HAP-1 (cell line): ENCODE data around the gene DPEP2.
"Not testable (repeated sequence)": the region's sequence is repeated elsewhere in the genome, so short reads cannot be mapped to it uniquely, and the experiment has no call there.

ENCODE experiments used
- DNase-seq, 2 experiments: peaks; one replicate each; pipeline ENCODE4 v3.0.0-alpha.2; 2016 to 2020; ENCODE audit warnings: low spot score in 2 of 2
- H3K27me3 ChIP-seq: fragments of 250-450 bp; sonication (Bioruptor Pico); 2 replicates; pipeline ENCODE4 v1.5.1; 2020; ENCODE audit warnings: low read depth, mild to moderate bottlenecking, moderate library complexity
- H3K36me3 ChIP-seq: fragments of 250-450 bp; sonication (Bioruptor Pico); replicated peaks from 2 replicates; pipeline ENCODE4 v1.5.1; 2020; ENCODE audit warnings: mild to moderate bottlenecking
- H3K4me1 ChIP-seq: fragments of 250-450 bp; sonication (Bioruptor Pico); 2 replicates; pipeline ENCODE4 v1.5.1; 2020; ENCODE audit warnings: mild to moderate bottlenecking
- H3K4me3 ChIP-seq: fragments of 250-450 bp; sonication (Bioruptor Pico); 2 replicates; pipeline ENCODE4 v1.5.1; 2020; ENCODE audit warnings: mild to moderate bottlenecking, moderate library complexity
- H3K9me3 ChIP-seq: fragments of 250-450 bp; sonication (Bioruptor Pico); 2 replicates; pipeline ENCODE4 v1.5.1; 2020; ENCODE audit warnings: mild to moderate bottlenecking, moderate library complexity
- in situ Hi-C: fragments of 300-500 bp; cut with MboI; formaldehyde crosslinking; loops from 3 replicates; pipeline ENCODE4 v1.14.3; 2020; ENCODE audit warnings: low sequenced_read_pairs, inconsistent platforms, mixed read lengths

The DPEP2 gene

GRCh38 chr16:68022278-68022727 is 23.0 kb upstream of the DPEP2 start:
- H3K9me3 ChIP-seq = no peaks in the 10 kb centered on the region
- H3K4me1 ChIP-seq = peaks cover 11% of the 10 kb centered on the region
- H3K4me3 ChIP-seq = peak overlapping the region; percentile 91
- H3K36me3 ChIP-seq = peaks cover 25% of the 10 kb centered on the region
- no peaks in the 10 kb centered on the region for H3K27me3 ChIP-seq
- in situ Hi-C loops = no loop called here
- no peak for DNase-seq

- H3K4me1 ChIP-seq = peaks cover 11% of the 10 kb centered on the region
- in situ Hi-C loops = no loop called here
- H3K9me3 ChIP-seq = no peaks in the 10 kb centered on the region
- no peak for DNase-seq
- H3K4me3 ChIP-seq = no peak overlapping the region
- no peaks in the 10 kb centered on the region for H3K27me3 ChIP-seq
- H3K36me3 ChIP-seq = peaks cover 24% of the 10 kb centered on the region
Measured at GRCh38 chr16:68021490-68021889, 22.2 kb upstream of the DPEP2 start.

- H3K36me3 ChIP-seq = peaks cover 12% of the 10 kb centered on the region
- no peak for DNase-seq
- H3K9me3 ChIP-seq = no peaks in the 10 kb centered on the region
- H3K4me1 ChIP-seq = peaks cover 8% of the 10 kb centered on the region
- H3K27me3 ChIP-seq = no peaks in the 10 kb centered on the region
- in situ Hi-C loops = no loop called here
- H3K4me3 ChIP-seq = no peak overlapping the region
Measured at GRCh38 chr16:68019167-68019680, 19.9 kb upstream of the DPEP2 start.

GRCh38 chr16:68015681-68016080 is 16.4 kb upstream of the DPEP2 start, which contains the start of gene DPEP2NB:
DPEP2NB (minus strand) TSS chr16:68015911; CDS start chr16:68015770, 141 bp downstream.
- in situ Hi-C loops = no loop called here
- H3K27me3 ChIP-seq = no peaks in the 10 kb centered on the region
- H3K4me3 ChIP-seq = no peak within 1 kb of the TSS
- H3K4me1 ChIP-seq = no peaks in the 10 kb centered on the region
- no peaks in the 10 kb centered on the region for H3K36me3 ChIP-seq
- no peaks in the 10 kb centered on the region for H3K9me3 ChIP-seq
- DNase-seq = no peak

- Histone ChIP-seq H3K4me1 (no peaks in the 10 kb centered on the region), H3K36me3 (no peaks in the 10 kb centered on the region), H3K27me3 (no peaks in the 10 kb centered on the region), H3K9me3 (no peaks in the 10 kb centered on the region), H3K4me3 (no peak overlapping the region)
- in situ Hi-C loops = no loop called here
- no peak for DNase-seq
Measured at GRCh38 chr16:68013440-68013839, 14.2 kb upstream of the DPEP2 start.

- DNase-seq, H3K36me3 ChIP-seq, H3K27me3 ChIP-seq, H3K4me3 ChIP-seq, H3K9me3 ChIP-seq, H3K4me1 ChIP-seq, in situ Hi-C loops: not testable (repeated sequence)
Measured at GRCh38 chr16:68009872-68010271, 10.6 kb upstream of the DPEP2 start.

GRCh38 chr16:68009157-68009735 is 10.0 kb upstream of the DPEP2 start:
- no peaks in the 10 kb centered on the region for H3K27me3 ChIP-seq
- DNase-seq = no peak
- no peaks in the 10 kb centered on the region for H3K9me3 ChIP-seq

GRCh38 chr16:68005786-68006286 is 6.6 kb upstream of the DPEP2 start:
- in situ Hi-C loops = no loop called here
- DNase-seq = no peak
- no peaks in the 10 kb centered on the region for H3K27me3 ChIP-seq

More at GRCh38 chr16:68009157-68009735, 10.0 kb upstream of the DPEP2 start:
- no peaks in the 10 kb centered on the region for H3K4me1 ChIP-seq
- H3K36me3 ChIP-seq = no peaks in the 10 kb centered on the region
- no peak overlapping the region for H3K4me3 ChIP-seq
- in situ Hi-C loops = no loop called here

GRCh38 chr16:68005211-68005610 is 5.9 kb upstream of the DPEP2 start:
- no peaks in the 10 kb centered on the region for H3K9me3 ChIP-seq
- no peak for DNase-seq
- no peaks in the 10 kb centered on the region for H3K36me3 ChIP-seq
- H3K4me1 ChIP-seq = no peaks in the 10 kb centered on the region
- in situ Hi-C loops = no loop called here
- H3K4me3 ChIP-seq = no peak overlapping the region
- H3K27me3 ChIP-seq = no peaks in the 10 kb centered on the region

More at GRCh38 chr16:68005786-68006286, 6.6 kb upstream of the DPEP2 start:
- no peaks in the 10 kb centered on the region for H3K9me3 ChIP-seq
- H3K36me3 ChIP-seq = no peaks in the 10 kb centered on the region
- no peaks in the 10 kb centered on the region for H3K4me1 ChIP-seq
- H3K4me3 ChIP-seq = no peak overlapping the region

- no peaks in the 10 kb centered on the region for H3K9me3 ChIP-seq
Measured at GRCh38 chr16:68003031-68003430, 3.7 kb upstream of the DPEP2 start.

GRCh38 chr16:68000450-68000849 is 1.2 kb upstream of the DPEP2 start:
- no peaks in the 10 kb centered on the region for H3K27me3 ChIP-seq
- no peak for DNase-seq
- H3K4me1 ChIP-seq = no peaks in the 10 kb centered on the region
- in situ Hi-C loops = no loop called here
- H3K4me3 ChIP-seq = no peak overlapping the region
- H3K36me3 ChIP-seq = no peaks in the 10 kb centered on the region
- no peaks in the 10 kb centered on the region for H3K9me3 ChIP-seq

More at GRCh38 chr16:68003031-68003430, 3.7 kb upstream of the DPEP2 start:
- Histone ChIP-seq H3K36me3 (no peaks in the 10 kb centered on the region), H3K27me3 (no peaks in the 10 kb centered on the region), H3K4me3 (no peak overlapping the region), H3K4me1 (no peaks in the 10 kb centered on the region)
- in situ Hi-C loops = no loop called here
- no peak for DNase-seq

GRCh38 chr16:67999985-68000384 is 701 bp upstream of the DPEP2 start:
- H3K27me3 ChIP-seq = no peaks in the 10 kb centered on the region
- no peak overlapping the region for H3K4me3 ChIP-seq
- H3K4me1 ChIP-seq = no peaks in the 10 kb centered on the region
- no peaks in the 10 kb centered on the region for H3K36me3 ChIP-seq
- in situ Hi-C loops = no loop called here
- DNase-seq = no peak
- H3K9me3 ChIP-seq = no peaks in the 10 kb centered on the region

GRCh38 chr16:67998231-67998778 is 979 bp downstream of the DPEP2 start:
- H3K36me3 ChIP-seq, H3K27me3 ChIP-seq, H3K4me1 ChIP-seq, H3K9me3 ChIP-seq, H3K4me3 ChIP-seq, DNase-seq, in situ Hi-C loops: not testable (repeated sequence)

GRCh38 chr16:67996666-67997065 is 2.6 kb downstream of the DPEP2 start:
- Histone ChIP-seq H3K9me3 (no peaks in the 10 kb centered on the region), H3K4me1 (peaks cover 9% of the 10 kb centered on the region), H3K36me3 (no peaks in the 10 kb centered on the region), H3K4me3 (no peak overlapping the region), H3K27me3 (no peaks in the 10 kb centered on the region)
- no peak for DNase-seq
- in situ Hi-C loops = no loop called here
